Immature natural killer cell (primary cell): ENCODE measurements around the gene KLF1. TPM values are rescaled to one million over a fixed set of nuclear protein-coding genes. Genes with fewer than 3 reads are reported as not detected.
A peak's percentile ranks its signal among the peaks of the same experiment; 100 is the strongest.
"Not testable (repeated sequence)": the region's sequence is repeated elsewhere in the genome, so short reads cannot be mapped to it uniquely, and the experiment has no call there.

ENCODE experiments used
- DNase-seq, 3 donors: peaks; one replicate each; pipeline ENCODE4 v3.0.0; 2022; ENCODE audit warnings: mixed read lengths in 1 of 3
- H3K27ac Mint-ChIP-seq, 6 donors: one replicate each; pipeline ENCODE4 v1.8.0; 2020; ENCODE audit warnings: mixed read lengths in 6 of 6, mild to moderate bottlenecking in 5 of 6, inconsistent platforms in 4 of 6, moderate library complexity in 3 of 6
- H3K27me3 Mint-ChIP-seq, 3 donors: one replicate each; pipeline ENCODE4 v1.8.0; 2020 to 2021; ENCODE audit warnings: low read depth in 3 of 3, mild to moderate bottlenecking in 3 of 3, mixed read lengths in 3 of 3, moderate library complexity in 3 of 3, inconsistent platforms in 1 of 3
- H3K36me3 Mint-ChIP-seq, 3 donors: one replicate each; pipeline ENCODE4 v1.8.0; 2020; ENCODE audit warnings: mixed read lengths in 3 of 3, inconsistent platforms in 2 of 3, mild to moderate bottlenecking in 2 of 3
- H3K4me1 Mint-ChIP-seq, 2 donors: one replicate each; pipeline ENCODE4 v1.8.0; 2020; ENCODE audit warnings: inconsistent platforms in 2 of 2, mild to moderate bottlenecking in 2 of 2, mixed read lengths in 2 of 2, moderate library complexity in 1 of 2
- H3K4me3 Mint-ChIP-seq, 5 donors: one replicate each; pipeline ENCODE4 v1.8.0; 2020; ENCODE audit warnings: mild to moderate bottlenecking in 5 of 5, mixed read lengths in 5 of 5, inconsistent platforms in 3 of 5, moderate library complexity in 3 of 5
- H3K9me3 Mint-ChIP-seq, 6 donors: one replicate each; pipeline ENCODE4 v1.8.0; 2020; ENCODE audit warnings: mild to moderate bottlenecking in 6 of 6, mixed read lengths in 6 of 6, inconsistent platforms in 4 of 6, moderate library complexity in 3 of 6
- polyA plus RNA-seq, 3 donors: library from polyadenylated mRNA; unstranded; fragments of 300-500 nt; fragmentation: Illumina TruSeq; gene quantifications; one replicate each; pipeline ENCODE4 v1.2.3, GENCODE V29; 2021

Gene KLF1
- polyA plus RNA-seq, 3 donors from 2014 or later: 0.15 to 1.8 (median 0.20) TPM

DNA sequence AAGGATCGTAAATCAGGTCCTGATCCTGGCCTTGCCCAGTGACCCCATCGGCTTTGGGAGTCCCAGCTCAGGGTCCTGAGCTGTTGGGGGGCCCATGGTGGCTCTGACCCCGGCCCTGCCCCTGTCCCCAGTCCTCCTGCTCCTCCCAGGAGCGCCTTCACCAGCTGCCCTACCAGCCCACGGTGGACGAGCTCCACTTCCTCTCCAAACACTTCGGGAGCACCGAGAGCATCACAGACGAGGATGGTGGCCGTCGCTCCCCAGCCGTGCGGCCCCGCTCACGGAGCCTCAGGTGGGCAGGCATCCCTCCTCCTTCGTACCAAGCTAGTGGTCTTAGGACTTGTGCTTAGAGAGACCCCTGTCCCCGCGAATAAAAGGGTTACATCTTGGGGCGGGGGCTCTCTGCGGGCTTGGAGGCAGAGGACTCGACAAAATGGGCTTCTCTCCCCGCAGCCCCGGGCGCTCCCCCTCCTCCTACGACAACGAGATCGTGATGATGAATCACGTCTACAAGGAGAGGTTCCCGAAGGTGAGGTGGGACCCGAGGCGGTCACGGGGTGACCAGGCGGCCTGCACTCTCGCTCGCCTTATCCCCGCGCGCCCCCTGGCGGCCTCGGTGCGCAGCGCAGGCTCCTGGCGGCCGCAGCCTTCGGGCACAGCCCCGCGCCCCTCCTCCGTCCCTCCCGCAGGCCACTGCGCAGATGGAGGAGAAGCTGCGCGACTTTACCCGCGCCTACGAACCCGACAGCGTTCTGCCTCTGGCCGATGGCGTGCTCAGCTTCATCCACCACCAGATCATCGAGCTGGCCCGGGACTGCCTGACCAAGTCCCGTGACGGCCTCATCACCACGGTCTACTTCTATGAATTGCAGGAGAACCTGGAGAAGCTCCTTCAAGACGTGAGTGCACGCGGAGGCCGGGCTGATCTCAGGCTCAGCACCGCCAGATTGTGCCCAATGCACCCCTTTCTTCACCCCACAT lies 39.6 kb downstream of the KLF1 start:
- peak overlapping the region in 1 of 5 donors; percentile 42 for H3K4me3 Mint-ChIP-seq
- DNase-seq: peak; percentile 80 to 82 (median 80)
- H3K36me3 Mint-ChIP-seq: no peaks in the 10 kb centered on the region
- H3K4me1 Mint-ChIP-seq: peaks cover 3 to 6% of the 10 kb centered on the region in 2 donors
- H3K27me3 Mint-ChIP-seq: peaks cover 6 to 10% (median 6%) of the 10 kb centered on the region in 3 donors
- peaks cover 0 to 2% (median 0%) of the 10 kb centered on the region in 6 donors for H3K9me3 Mint-ChIP-seq
- H3K27ac Mint-ChIP-seq: no peak overlapping the region

DNA sequence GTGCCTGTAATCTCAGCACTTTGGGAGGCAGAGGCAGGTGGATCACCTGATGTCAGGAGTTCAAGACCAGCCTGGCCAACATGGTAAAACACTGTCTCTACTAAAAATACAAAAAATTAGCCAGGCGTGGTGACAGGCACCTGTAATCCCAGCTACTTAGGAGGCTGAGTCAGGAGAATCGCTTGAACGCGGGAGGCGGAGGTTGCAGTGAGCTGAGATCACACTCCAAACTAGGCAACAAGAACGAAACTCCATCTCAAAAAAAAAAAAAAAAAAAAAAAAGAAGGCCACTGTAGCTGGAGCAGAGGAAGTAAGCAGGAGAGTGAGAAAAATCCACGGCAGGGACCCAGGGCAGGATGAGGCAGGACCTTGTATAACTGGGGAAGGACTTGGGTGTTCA lies 40.4 kb downstream of the KLF1 start:
- Mint-ChIP-seq H3K4me3 (peak overlapping the region in 1 of 5 donors; percentile 31), H3K27me3 (peaks cover 8 to 11% (median 11%) of the 10 kb centered on the region in 3 donors)
- not testable (repeated sequence) for H3K4me1 Mint-ChIP-seq, DNase-seq, H3K36me3 Mint-ChIP-seq, H3K9me3 Mint-ChIP-seq, H3K27ac Mint-ChIP-seq

DNA sequence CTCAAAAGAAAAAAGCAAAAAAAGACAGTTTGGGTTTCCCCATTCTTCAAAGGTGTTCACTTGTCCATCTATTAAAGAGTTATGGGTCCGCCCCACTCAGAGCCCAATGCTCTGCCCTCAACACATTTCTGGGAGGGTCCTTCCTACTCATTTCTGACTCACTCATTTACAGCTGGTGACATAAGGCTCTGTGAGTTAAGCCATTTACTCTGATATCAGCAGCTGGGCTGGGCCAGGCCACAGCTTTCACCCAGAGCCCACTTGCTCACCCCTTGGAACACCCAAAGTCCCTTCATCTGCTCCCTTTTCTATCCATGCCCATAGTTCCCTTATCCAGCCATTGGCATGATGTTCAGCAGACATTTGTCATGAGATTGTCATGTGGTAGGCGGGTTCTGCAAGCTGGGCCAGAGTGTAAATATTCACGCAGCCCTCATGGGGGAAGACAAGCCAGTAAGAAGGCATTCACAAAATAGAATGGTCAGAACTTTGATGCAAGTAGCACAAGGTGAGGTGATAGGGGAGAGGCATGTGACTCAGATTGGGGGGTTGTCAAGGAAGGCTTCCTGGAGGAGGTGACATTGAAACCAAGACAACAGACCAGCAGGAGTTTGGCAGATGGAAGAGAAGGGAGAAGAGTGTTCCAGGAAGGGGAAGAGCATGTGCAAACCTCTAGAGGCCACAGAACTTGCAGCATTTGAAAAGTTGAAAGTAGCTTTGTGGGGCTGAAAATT lies 42.8 kb downstream of the KLF1 start:
- Mint-ChIP-seq H3K27ac (no peak overlapping the region), H3K27me3 (peaks cover 14 to 27% (median 14%) of the 10 kb centered on the region in 3 donors)
- no peak for DNase-seq

DNA sequence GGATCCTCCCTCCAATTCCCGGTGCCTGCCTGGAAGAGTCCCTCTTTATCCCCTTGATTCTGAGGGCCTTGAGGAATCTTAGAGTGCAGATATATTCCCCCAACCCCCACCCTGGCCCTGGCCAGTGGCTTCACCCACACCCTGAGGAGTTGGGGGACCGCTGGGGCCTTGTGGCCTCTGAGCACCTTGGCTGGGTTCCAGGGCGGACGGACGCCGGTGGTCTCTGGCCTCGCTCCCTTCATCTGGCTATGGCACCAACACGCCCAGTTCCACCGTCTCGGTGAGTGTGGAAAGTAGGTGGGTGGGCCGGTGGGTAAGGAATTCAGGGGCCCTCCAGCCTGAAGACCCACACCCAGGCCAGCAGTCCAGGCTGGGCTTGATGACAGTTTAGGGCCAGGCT lies 43.7 kb downstream of the KLF1 start:
- peaks cover 0 to 4% (median 0%) of the 10 kb centered on the region in 6 donors for H3K9me3 Mint-ChIP-seq
- H3K27ac Mint-ChIP-seq: no peak overlapping the region
- no peak overlapping the region for H3K4me3 Mint-ChIP-seq
- no peak for DNase-seq
- peaks cover 14 to 30% (median 15%) of the 10 kb centered on the region in 3 donors for H3K27me3 Mint-ChIP-seq
- peaks cover 0 to 5% (median 0%) of the 10 kb centered on the region in 3 donors for H3K36me3 Mint-ChIP-seq
- peaks cover 26 to 38% of the 10 kb centered on the region in 2 donors for H3K4me1 Mint-ChIP-seq

More for the DNA sequence above, 42.8 kb downstream of the KLF1 start:
- Mint-ChIP-seq H3K36me3 (peaks cover 0 to 5% (median 0%) of the 10 kb centered on the region in 3 donors), H3K4me1 (peaks cover 24 to 32% of the 10 kb centered on the region in 2 donors), H3K9me3 (peaks cover 0 to 4% (median 0%) of the 10 kb centered on the region in 6 donors), H3K4me3 (no peak overlapping the region)

DNA sequence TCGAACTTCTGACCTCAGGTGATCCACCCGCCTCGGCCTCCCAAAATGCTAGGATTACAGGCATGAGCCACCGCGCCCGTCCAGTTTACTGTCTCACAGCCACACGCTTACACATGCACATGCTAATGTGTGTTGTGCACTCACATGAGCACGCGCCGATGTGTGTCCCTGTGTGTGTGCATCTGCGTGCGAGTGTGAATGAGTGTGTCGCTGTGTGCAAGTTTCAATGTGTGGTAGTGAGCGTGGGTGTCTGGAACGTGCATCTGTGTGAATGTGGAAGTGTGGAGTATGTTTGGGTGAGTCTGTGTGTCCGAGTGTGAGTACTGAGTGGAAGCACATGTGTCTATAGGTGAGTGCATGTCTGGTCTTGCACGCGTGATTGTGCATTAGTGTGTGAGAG lies 44.5 kb downstream of the KLF1 start:
- H3K4me3 Mint-ChIP-seq: no peak overlapping the region
- peak overlapping the region in 1 of 6 donors; percentile 55 for H3K27ac Mint-ChIP-seq
- DNase-seq: no peak
- H3K4me1 Mint-ChIP-seq: peaks cover 31 to 33% of the 10 kb centered on the region in 2 donors
- H3K36me3 Mint-ChIP-seq: peaks cover 0 to 5% (median 0%) of the 10 kb centered on the region in 3 donors
- H3K9me3 Mint-ChIP-seq: peaks cover 0 to 4% (median 0%) of the 10 kb centered on the region in 6 donors
- H3K27me3 Mint-ChIP-seq: peaks cover 15 to 35% (median 19%) of the 10 kb centered on the region in 3 donors

DNA sequence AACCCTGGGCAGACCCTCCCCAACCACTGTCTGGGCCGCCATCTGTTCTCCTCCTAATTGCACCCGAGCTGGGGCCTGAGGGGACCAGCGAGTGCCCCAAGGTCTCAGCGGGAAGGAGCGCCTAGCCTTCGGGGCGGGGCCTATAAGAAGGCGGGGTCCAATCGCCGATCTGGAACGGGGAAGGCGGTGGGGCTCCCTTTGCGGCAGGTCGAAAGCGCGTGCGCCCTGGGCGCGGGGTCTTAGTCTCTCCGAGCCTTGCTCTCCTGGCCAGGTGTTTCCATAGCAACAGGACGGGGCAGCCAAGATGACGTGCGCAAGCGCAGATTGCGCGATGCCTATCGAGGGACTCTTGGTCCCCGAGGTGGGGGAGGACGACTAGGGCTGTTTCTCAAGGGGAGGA lies 45.9 kb downstream of the KLF1 start:
- H3K27me3 Mint-ChIP-seq: peaks cover 21 to 45% (median 26%) of the 10 kb centered on the region in 3 donors
- H3K4me3 Mint-ChIP-seq: peak overlapping the region; percentile 15 to 60 (median 37)
- H3K36me3 Mint-ChIP-seq: peaks cover 0 to 5% (median 0%) of the 10 kb centered on the region in 3 donors
- peak overlapping the region in 1 of 6 donors; percentile 49 for H3K27ac Mint-ChIP-seq
- peaks cover 32 to 34% of the 10 kb centered on the region in 2 donors for H3K4me1 Mint-ChIP-seq
- H3K9me3 Mint-ChIP-seq: peaks cover 0 to 4% (median 0%) of the 10 kb centered on the region in 6 donors
- no peak for DNase-seq

DNA sequence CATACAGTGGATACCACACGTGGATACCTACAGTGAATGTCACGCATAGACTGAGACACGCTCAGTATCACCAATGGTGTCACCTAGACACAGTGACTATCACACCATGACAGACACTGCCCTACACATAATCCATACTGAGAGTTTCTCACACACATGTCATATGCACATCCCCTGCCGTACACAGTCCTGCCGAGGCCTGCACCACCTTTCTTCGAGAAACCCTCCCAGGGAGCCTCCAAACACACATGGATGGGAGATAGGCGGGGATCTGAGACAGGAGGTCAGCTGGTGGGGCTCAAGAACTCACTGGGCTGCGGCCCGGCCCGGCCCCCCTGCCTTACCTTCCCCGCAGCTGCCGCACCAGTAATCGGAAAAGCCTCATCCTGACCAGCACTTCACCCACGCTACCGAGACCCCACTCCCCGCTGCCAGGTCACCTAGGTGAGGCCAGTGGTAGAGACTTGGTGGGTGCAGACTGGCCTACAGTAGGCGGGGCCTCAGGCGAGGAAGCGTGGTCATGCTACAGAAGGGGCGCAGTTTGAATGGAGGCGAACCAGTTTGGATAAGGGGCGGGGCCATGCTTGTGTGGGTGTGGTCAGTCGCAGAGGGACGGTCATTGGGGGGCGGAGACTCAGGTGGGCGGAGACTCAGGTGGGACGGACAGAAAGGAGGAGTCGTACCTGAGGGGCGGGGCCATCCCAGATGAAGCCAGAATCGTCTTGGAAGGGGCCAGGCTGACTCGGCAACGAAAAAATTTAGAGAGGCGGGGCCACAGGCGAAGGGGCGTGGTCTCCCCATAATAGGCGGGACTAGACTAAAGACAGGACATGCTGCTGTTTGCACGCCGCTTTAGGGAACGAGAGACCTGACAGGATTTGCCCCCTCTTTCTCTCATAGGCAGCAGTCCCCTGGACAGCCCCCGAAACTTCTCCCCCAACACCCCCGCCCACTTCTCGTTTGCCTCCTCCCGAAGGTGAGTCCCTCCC lies 46.6 kb downstream of the KLF1 start:
- peak overlapping the region in 1 of 6 donors; percentile 76 for H3K27ac Mint-ChIP-seq
- peak overlapping the region in 4 of 5 donors; percentile 10 to 60 (median 28) for H3K4me3 Mint-ChIP-seq
- DNase-seq: peak in 2 of 3 donors; percentile 27 to 39
- H3K4me1 Mint-ChIP-seq: peaks cover 32 to 34% of the 10 kb centered on the region in 2 donors
- peaks cover 0 to 5% (median 0%) of the 10 kb centered on the region in 3 donors for H3K36me3 Mint-ChIP-seq
- H3K27me3 Mint-ChIP-seq: peaks cover 26 to 45% (median 27%) of the 10 kb centered on the region in 3 donors
- H3K9me3 Mint-ChIP-seq: peaks cover 0 to 4% (median 0%) of the 10 kb centered on the region in 6 donors

DNA sequence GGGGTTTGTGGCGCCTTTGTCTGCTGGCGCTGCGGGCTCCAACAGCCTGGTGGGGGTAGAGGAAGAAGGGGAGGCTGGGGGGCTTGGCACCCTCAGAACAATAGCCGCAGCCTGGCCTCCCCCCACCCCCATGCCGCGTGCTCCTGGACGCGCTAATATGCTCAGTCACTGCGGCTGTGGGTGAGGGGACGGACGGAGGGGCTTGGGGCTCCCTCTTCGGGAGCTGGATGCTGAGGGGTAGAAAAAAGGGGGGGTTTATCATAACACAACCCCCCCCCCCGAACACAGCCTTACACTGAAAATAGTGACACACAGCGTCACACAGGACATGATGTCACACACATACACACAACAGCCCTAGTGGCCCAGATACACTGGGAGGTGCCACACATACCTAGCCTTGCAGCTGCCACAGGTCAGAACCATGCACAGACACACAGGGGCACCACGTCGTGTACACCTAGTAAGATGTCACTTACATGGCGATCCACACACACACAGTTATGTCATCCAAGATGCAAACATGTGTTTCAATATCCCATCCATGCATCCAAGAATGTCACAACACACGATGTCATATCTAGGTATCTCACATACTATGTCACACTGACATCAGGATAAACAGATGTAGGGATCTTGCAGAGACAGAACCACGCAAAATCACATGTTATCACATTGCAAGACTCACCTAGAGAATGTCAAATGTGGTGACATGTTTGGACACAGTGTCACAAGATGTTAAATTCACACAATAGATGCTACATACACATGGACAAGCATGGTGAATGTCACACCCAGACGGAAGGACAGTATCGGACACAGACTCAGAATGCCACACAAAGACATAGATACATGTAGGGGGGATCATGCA lies 47.9 kb downstream of the KLF1 start:
- Mint-ChIP-seq H3K27me3 (peaks cover 34 to 53% (median 35%) of the 10 kb centered on the region in 3 donors), H3K4me1 (peaks cover 39% of the 10 kb centered on the region in 2 donors), H3K9me3 (peaks cover 0 to 2% (median 0%) of the 10 kb centered on the region in 6 donors), H3K4me3 (peak overlapping the region; percentile 41 to 77 (median 61)), H3K27ac (no peak overlapping the region), H3K36me3 (peaks cover 0 to 5% (median 0%) of the 10 kb centered on the region in 3 donors)
- DNase-seq: no peak

DNA sequence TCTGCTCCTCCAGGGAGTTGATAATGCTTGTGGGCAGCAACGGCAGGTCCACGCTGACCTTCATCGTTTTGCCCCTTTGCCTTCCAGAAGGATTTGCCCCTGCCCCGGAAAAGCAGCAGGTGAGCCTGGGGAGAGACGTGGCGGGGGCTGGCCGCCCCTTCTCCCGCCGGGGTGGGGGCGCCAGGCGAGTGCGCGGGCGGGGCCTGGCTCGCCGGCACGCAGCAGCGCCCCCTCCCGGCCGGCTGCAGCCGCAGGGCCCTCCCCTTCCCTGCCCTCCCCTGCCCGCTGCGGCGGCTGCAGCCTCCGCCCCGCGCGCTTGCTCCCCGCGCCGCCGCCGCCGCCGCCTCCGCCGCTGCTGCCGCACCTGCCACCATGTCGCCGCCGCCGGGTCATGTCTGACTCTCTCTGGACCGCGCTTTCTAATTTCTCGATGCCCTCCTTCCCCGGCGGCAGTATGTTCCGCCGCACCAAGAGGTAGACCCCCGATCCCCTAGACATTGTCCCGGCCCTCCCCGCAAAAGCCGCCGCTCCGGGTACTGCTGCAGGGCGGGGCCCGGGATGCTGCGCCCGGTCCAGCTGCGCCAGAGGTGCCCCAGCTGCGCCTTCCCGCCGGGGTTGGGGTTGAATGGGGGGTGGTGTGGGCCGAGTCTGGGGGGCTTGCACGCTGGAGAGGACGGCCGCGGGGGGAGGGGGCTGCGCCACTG lies 48.7 kb downstream of the KLF1 start, which contains the start of gene MAST1:
Gene MAST1 (plus strand): TSS at position 334 of the 704 bp plus-strand sequence. CDS start 58 bp downstream, at position 392.
- H3K4me3 Mint-ChIP-seq: peak within 1 kb of the TSS; percentile 41 to 77 (median 61)
- peaks cover 0 to 2% (median 0%) of the 10 kb centered on the region in 6 donors for H3K9me3 Mint-ChIP-seq
- peaks cover 35 to 54% (median 36%) of the 10 kb centered on the region in 3 donors for H3K27me3 Mint-ChIP-seq
- DNase-seq: peak; percentile 38 to 58 (median 51)
- H3K4me1 Mint-ChIP-seq: peaks cover 40 to 41% of the 10 kb centered on the region in 2 donors
- H3K36me3 Mint-ChIP-seq: peaks cover 0 to 5% (median 0%) of the 10 kb centered on the region in 3 donors
- no peak within 1 kb of the TSS for H3K27ac Mint-ChIP-seq

DNA sequence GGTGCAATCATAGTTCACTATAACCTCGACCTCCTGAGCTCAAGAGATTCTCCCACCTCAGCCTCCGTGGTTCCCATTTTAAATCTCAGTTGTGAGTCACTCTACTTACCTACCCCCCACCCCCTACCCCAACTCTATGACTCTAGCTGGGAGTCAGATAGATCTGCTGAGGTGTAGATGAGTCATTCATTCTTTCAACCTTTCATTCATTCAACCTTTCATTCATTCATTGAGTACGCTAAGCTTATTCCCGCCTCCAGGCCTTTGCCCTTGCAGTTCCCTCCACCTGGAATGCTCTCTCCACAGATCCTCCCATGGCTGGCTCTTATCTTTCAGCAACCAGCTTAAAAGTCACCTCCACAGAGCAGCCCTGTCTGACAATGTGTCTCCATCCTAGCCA lies 49.8 kb downstream of the KLF1 start:
- peaks cover 49 to 51% of the 10 kb centered on the region in 2 donors for H3K4me1 Mint-ChIP-seq
- no peak for DNase-seq
- no peak overlapping the region for H3K27ac Mint-ChIP-seq
- peaks cover 37 to 59% (median 42%) of the 10 kb centered on the region in 3 donors for H3K27me3 Mint-ChIP-seq
- H3K36me3 Mint-ChIP-seq: peaks cover 0 to 5% (median 0%) of the 10 kb centered on the region in 3 donors
- H3K4me3 Mint-ChIP-seq: peak overlapping the region in 4 of 5 donors; percentile 6 to 50 (median 19)
- H3K9me3 Mint-ChIP-seq: peaks cover 0 to 2% (median 0%) of the 10 kb centered on the region in 6 donors

DNA sequence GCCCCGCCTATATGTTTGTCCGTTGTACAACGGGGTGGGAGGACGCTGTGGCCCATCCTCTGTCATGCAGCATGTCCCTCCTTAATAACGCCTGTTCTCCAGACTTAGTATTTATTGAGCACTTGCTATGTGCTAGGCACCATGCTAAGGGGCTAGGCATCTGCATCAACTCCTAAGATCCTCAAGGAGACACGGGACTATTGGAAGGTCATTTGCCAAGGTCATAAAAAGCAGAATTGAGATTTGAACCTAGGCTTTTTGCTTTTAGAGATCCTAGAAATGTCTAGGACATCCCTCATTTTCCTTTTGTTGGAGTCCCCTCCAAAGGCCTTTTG lies 50.5 kb downstream of the KLF1 start:
- Mint-ChIP-seq H3K4me3 (peak overlapping the region in 2 of 5 donors; percentile 6 to 58), H3K27ac (no peak overlapping the region), H3K9me3 (peaks cover 0 to 4% (median 0%) of the 10 kb centered on the region in 6 donors), H3K4me1 (peaks cover 55 to 56% of the 10 kb centered on the region in 2 donors), H3K27me3 (peaks cover 38 to 61% (median 44%) of the 10 kb centered on the region in 3 donors), H3K36me3 (peaks cover 0 to 3% (median 0%) of the 10 kb centered on the region in 3 donors)
- DNase-seq: no peak
